GM23338 (cell line): Measurements from ENCODE around the gene TTC38. TPM values are rescaled to one million over a fixed set of nuclear protein-coding genes. Genes with fewer than 3 reads are reported as not detected.
A peak's percentile ranks its signal among the peaks of the same experiment; 100 is the strongest.

ENCODE experiments used
- ATAC-seq: fragments of 200-7000 bp; cut with Tn5 transposase; 3 replicates; pipeline ENCODE4 v1.9.1; 2020
- DNase-seq: peaks from one replicate; pipeline ENCODE4 v3.0.0-alpha.2; 2015; ENCODE audit warnings: low spot score
- H2AFZ ChIP-seq: fragments of 200-600 bp; sonication (generic); 2 replicates; pipeline ENCODE4 v1.8.0; 2016; ENCODE audit warnings: antibody characterized with exemption, mild to moderate bottlenecking, moderate library complexity
- H3F3A ChIP-seq: fragments of 200-600 bp; sonication (generic); replicated peaks from 2 replicates; pipeline ENCODE4 v1.8.0; 2017; ENCODE audit warnings: antibody characterized with exemption, mixed run types, low read depth
- H3K27ac ChIP-seq: fragments of 200-600 bp; sonication (generic); 2 replicates; pipeline ENCODE4 v1.6.1; 2016; ENCODE audit warnings: low read depth
- H3K27me3 ChIP-seq: fragments of 200-600 bp; sonication (generic); 2 replicates; pipeline ENCODE4 v1.8.0; 2016; ENCODE audit warnings: mild to moderate bottlenecking, mixed run types, moderate library complexity; ENCODE audit not compliant: insufficient read depth
- H3K36me3 ChIP-seq: fragments of 200-600 bp; sonication (generic); 2 replicates; pipeline ENCODE4 v1.8.0; 2016; ENCODE audit warnings: mild to moderate bottlenecking; ENCODE audit not compliant: insufficient read depth
- H3K4me1 ChIP-seq: fragments of 200-600 bp; sonication (generic); 2 replicates; pipeline ENCODE4 v1.8.0; 2016; ENCODE audit warnings: mild to moderate bottlenecking, moderate library complexity; ENCODE audit not compliant: insufficient read depth
- H3K4me2 ChIP-seq: fragments of 200-600 bp; sonication (generic); 2 replicates; pipeline ENCODE4 v1.7.1; 2017; ENCODE audit warnings: mixed run types
- H3K4me3 ChIP-seq: fragments of 200-600 bp; sonication (generic); 2 replicates; pipeline ENCODE4 v1.6.1; 2016; ENCODE audit warnings: mixed run types
- H3K79me2 ChIP-seq: fragments of 200-600 bp; sonication (generic); replicated peaks from 2 replicates; pipeline ENCODE4 v1.8.0; 2017; ENCODE audit warnings: mild to moderate bottlenecking; ENCODE audit not compliant: insufficient read depth
- H3K9me2 ChIP-seq: fragments of 200-600 bp; sonication (generic); 2 replicates; pipeline ENCODE4 v1.8.0; 2017; ENCODE audit not compliant: insufficient read depth
- H4K20me1 ChIP-seq: fragments of 200-600 bp; sonication (generic); replicated peaks from 2 replicates; pipeline ENCODE4 v1.8.0; 2017; ENCODE audit warnings: mild to moderate bottlenecking; ENCODE audit not compliant: insufficient read depth
- H3K27ac Mint-ChIP-seq: 2 replicates; pipeline ENCODE4 v1.8.0; 2020; ENCODE audit warnings: inconsistent platforms, mild to moderate bottlenecking, moderate library complexity, mixed read lengths
- H3K27me3 Mint-ChIP-seq: 3 replicates; pipeline ENCODE4 v1.8.0; 2022; ENCODE audit warnings: low read depth, mild to moderate bottlenecking, moderate library complexity, mixed read lengths, inconsistent platforms; ENCODE audit not compliant: insufficient read depth, poor library complexity
- H3K36me3 Mint-ChIP-seq: 3 replicates; pipeline ENCODE4 v1.8.0; 2021; ENCODE audit warnings: low read depth, mild to moderate bottlenecking, inconsistent platforms, moderate library complexity, mixed read lengths
- H3K4me1 Mint-ChIP-seq: 3 replicates; pipeline ENCODE4 v1.8.0; 2020; ENCODE audit warnings: mild to moderate bottlenecking, inconsistent platforms, mixed read lengths
- H3K4me3 Mint-ChIP-seq: 3 replicates; pipeline ENCODE4 v1.8.0; 2021; ENCODE audit warnings: moderate library complexity, mild to moderate bottlenecking, inconsistent platforms, mixed read lengths
- H3K9me3 Mint-ChIP-seq: 3 replicates; pipeline ENCODE4 v1.8.0; 2020; ENCODE audit warnings: moderate library complexity, mild to moderate bottlenecking, inconsistent platforms, mixed read lengths
- CREB1 ChIP-seq: fragments of 250-450 bp; sonication (Bioruptor Pico); IDR thresholded peaks from 2 replicates; pipeline ENCODE4 v1.5.0; 2020; ENCODE audit warnings: low read depth, mild to moderate bottlenecking, moderate library complexity
- CTCF ChIP-seq, 2 experiments: fragments of 200-600 bp in 1 of 2; sonication (generic) in 1 of 2; conservative IDR thresholded peaks; 2 replicates each; pipeline versions ENCODE4 v1.5.1 to v1.6.1; 2016 to 2017; ENCODE audit warnings: antibody characterized with exemption in 2 of 2, low read depth in 2 of 2, mild to moderate bottlenecking in 2 of 2, moderate library complexity in 1 of 2
- EZH2 ChIP-seq: fragments of 200-600 bp; sonication (generic); IDR thresholded peaks from one replicate; pipeline ENCODE4 v1.8.0; 2017; ENCODE audit warnings: antibody characterized with exemption, mild to moderate bottlenecking, low read depth; ENCODE audit not compliant: unreplicated experiment
- NANOG ChIP-seq: IDR thresholded peaks from 2 replicates; pipeline ENCODE4 v1.6.1; 2016; ENCODE audit warnings: antibody characterized with exemption, borderline replicate concordance
- POLR2AphosphoS5 ChIP-seq: IDR thresholded peaks from 2 replicates; pipeline ENCODE4 v1.6.1; 2016; ENCODE audit warnings: antibody characterized with exemption, low read depth
- REST ChIP-seq: IDR thresholded peaks from one replicate; pipeline ENCODE4 v1.6.1; 2018; ENCODE audit warnings: antibody characterized with exemption; ENCODE audit not compliant: unreplicated experiment
- STAT1 ChIP-seq: IDR thresholded peaks from one replicate; pipeline ENCODE4 v1.6.1; 2016; ENCODE audit warnings: antibody characterized with exemption; ENCODE audit not compliant: unreplicated experiment
- ZNF462 ChIP-seq: fragments of 250-450 bp; sonication (Bioruptor Pico); IDR thresholded peaks from 2 replicates; pipeline ENCODE4 v1.5.0; 2020; ENCODE audit warnings: mild to moderate bottlenecking, moderate library complexity
- polyA plus RNA-seq: library from polyadenylated mRNA; unstranded; fragments of >200 nt; fragmentation: Nextera tagmentation; extraction: Ambion mirVana; gene quantifications from 2 replicates; pipeline ENCODE4 v1.2.1, GENCODE V29; 2016
- total RNA-seq: library from RNA; depleted of rRNA; stranded (reverse); fragments of >200 nt; shearing (Covaris generic); gene quantifications from 2 replicates; pipeline ENCODE4 v1.2.3, GENCODE V29; 2014

Gene TTC38
- total and polyA plus RNA-seq, 2 experiments from 2014 or later = 11.8 to 46.6 TPM

- no peak for TF ChIP-seq REST
Observed at GRCh38 chr22:46250783-46251125, 17.1 kb upstream of the TTC38 start (continued).

- H3K36me3 ChIP-seq = no peaks in the 10 kb centered on the region
- Mint-ChIP-seq H3K27me3 (peaks cover 19% of the 10 kb centered on the region), H3K27ac (no peak overlapping the region), H3K4me1 (peaks cover 14% of the 10 kb centered on the region), H3K4me3 (peak overlapping the region; percentile 78), H3K36me3 (no peaks in the 10 kb centered on the region; the same call in 2 of the 3 replicates), H3K9me3 (no peaks in the 10 kb centered on the region)
- H4K20me1 ChIP-seq = no peaks in the 10 kb centered on the region
- ATAC-seq (no peak), DNase-seq (no peak)
- H3K27ac ChIP-seq = no peak overlapping the region
- no peaks in the 10 kb centered on the region for H3K79me2 ChIP-seq
- peak overlapping the region; percentile 69 for H3K4me3 ChIP-seq
- no peaks in the 10 kb centered on the region for H3F3A ChIP-seq
- H3K4me2 ChIP-seq = peak overlapping the region; percentile 89
- H2AFZ ChIP-seq = peak overlapping the region; percentile 81; the same call in 1 of the 2 replicates
- H3K4me1 ChIP-seq = peaks cover 6% of the 10 kb centered on the region
- no peak for TF ChIP-seq ZNF462 (CRISPR knock-in tag)
- no peak for TF ChIP-seq EZH2
- no peak for TF ChIP-seq CREB1 (CRISPR knock-in tag)
- no peak for TF ChIP-seq NANOG
- no peak for TF ChIP-seq REST
- TF ChIP-seq CTCF (conservative IDR thresholded peaks at IDR 0.05; ENCODE audit: low read depth in 2 of 2) = no peak
- TF ChIP-seq POLR2AphosphoS5 = no peak
- no peak for TF ChIP-seq STAT1
- H3K27me3 ChIP-seq = peaks cover 10% of the 10 kb centered on the region
- H3K9me2 ChIP-seq = no peaks in the 10 kb centered on the region
Observed at GRCh38 chr22:46251266-46251665, 16.5 kb upstream of the TTC38 start.
